Hindlimb muscle (tissue), 1 donor: Measurements from ENCODE around the gene HGS. TPM values are rescaled to one million over a fixed set of nuclear protein-coding genes. Genes with fewer than 3 reads are reported as not detected.

Experiments
- DNase-seq: peaks from one replicate; pipeline ENCODE4 v3.0.0-alpha.2; 2013
- polyA plus RNA-seq: library from polyadenylated mRNA; unstranded; fragments of 120-200 nt; gene quantifications from one replicate; pipeline ENCODE4 v1.2.1, GENCODE V29; 2013; ENCODE audit not compliant: insufficient read length

The HGS gene
- polyA plus RNA-seq, 1 donor = 59.1 TPM

- no peak for DNase-seq
These were observed 57.3 kb downstream of the HGS start for GRCh38 chr17:81741049-81741593.

DNA sequence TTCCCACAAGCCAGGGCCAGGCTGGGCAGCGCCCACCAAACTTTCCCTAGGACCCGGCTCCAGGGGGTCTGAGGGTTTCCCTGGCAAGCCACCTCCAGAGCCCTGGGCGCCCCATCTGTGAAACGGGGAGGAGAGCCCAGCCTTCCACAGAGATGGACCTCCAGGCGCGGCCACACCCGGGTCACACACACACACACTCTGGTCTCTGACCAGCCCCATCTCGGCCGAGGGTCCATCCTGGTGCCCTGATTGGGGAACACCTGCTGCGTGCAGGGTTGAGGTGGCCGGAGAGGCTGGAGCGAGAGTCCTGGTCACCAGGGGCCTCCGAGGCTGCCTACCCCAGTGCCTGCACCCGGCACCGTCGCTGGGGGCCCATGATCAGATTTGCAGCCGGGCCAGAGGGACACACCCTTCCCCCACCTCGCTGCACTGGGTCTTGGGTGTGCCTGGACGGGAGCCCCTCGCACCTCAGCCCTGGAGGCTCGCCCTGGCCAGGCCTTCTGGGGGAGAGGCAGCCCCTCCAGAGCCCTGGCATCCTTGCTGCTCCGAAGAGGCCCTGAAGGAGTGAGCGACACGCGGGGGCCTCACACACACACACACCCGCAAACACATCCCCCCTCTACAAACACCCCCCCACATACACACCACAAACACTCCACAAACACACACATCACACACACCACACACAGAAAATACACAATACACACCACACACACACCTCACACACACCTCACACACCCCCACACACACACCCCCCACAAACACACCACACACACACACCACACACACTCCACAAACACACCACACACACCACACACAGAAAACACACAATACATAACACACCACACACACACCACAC lies 58.0 kb downstream of the HGS start:
- no peak for DNase-seq

Other genes with a start within 250 kb of the HGS start
- gene ACTG1, start 171.2 kb upstream of the HGS start, polyA plus RNA-seq = 1,339 TPM
- gene FSCN2, start 155.6 kb upstream of the HGS start, polyA plus RNA-seq = 2.8 TPM
- 22.3 TPM for gene FAAP100, start 131.7 kb upstream of the HGS start, polyA plus RNA-seq
- gene NPLOC4, start 46.9 kb upstream of the HGS start, polyA plus RNA-seq = 55.0 TPM
- gene TSPAN10, start 46.8 kb upstream of the HGS start, polyA plus RNA-seq = 0.96 TPM
- 4.0 TPM for gene PDE6G, start 27.5 kb upstream of the HGS start, polyA plus RNA-seq
- 12.0 TPM for gene OXLD1, start 17.4 kb upstream of the HGS start, polyA plus RNA-seq
- 16.8 TPM for gene CCDC137, start 17.3 kb upstream of the HGS start, polyA plus RNA-seq
- gene ARL16, start 214 bp upstream of the HGS start, polyA plus RNA-seq = 24.4 TPM
- gene MRPL12, start 19.4 kb downstream of the HGS start, polyA plus RNA-seq = 55.2 TPM
- gene SLC25A10, start 28.3 kb downstream of the HGS start, polyA plus RNA-seq = 5.3 TPM
- gene GCGR, start 120.1 kb downstream of the HGS start, polyA plus RNA-seq = not detected
- gene MCRIP1, start 149.3 kb downstream of the HGS start, polyA plus RNA-seq = 135 TPM
- 52.6 TPM for gene PPP1R27, start 151.0 kb downstream of the HGS start, polyA plus RNA-seq
- gene P4HB, start 176.5 kb downstream of the HGS start, polyA plus RNA-seq = 366 TPM
- gene ARHGDIA, start 187.3 kb downstream of the HGS start, polyA plus RNA-seq = 166 TPM
- gene ALYREF, start 207.6 kb downstream of the HGS start, polyA plus RNA-seq = 57.6 TPM
- gene ANAPC11, start 207.7 kb downstream of the HGS start, polyA plus RNA-seq = 116 TPM
- gene NPB, start 218.2 kb downstream of the HGS start, polyA plus RNA-seq = 0.96 TPM
- gene PCYT2, start 227.4 kb downstream of the HGS start, polyA plus RNA-seq = 11.5 TPM
- gene SIRT7, start 234.2 kb downstream of the HGS start, polyA plus RNA-seq = 9.3 TPM
- 16.3 TPM for gene MAFG, start 243.7 kb downstream of the HGS start, polyA plus RNA-seq